Breast epithelium (tissue), 3 donors: ENCODE measurements around the gene MGAT5.

Source experiments
- CTCF ChIP-seq, 3 donors: fragments of 450-650 bp; IDR thresholded peaks; one replicate each; pipeline ENCODE4 v1.5.1; 2016 to 2017; ENCODE audit warnings: antibody characterized with exemption in 3 of 3, mild to moderate bottlenecking in 3 of 3, moderate library complexity in 3 of 3
- POLR2A ChIP-seq: fragments of 450-650 bp; IDR thresholded peaks from one replicate; pipeline ENCODE4 v1.6.1; 2016; ENCODE audit warnings: antibody characterized with exemption, mild to moderate bottlenecking, moderate library complexity
- POLR2AphosphoS5 ChIP-seq, 3 donors: sonication (generic); formaldehyde crosslinking; IDR thresholded peaks; one replicate each; pipeline ENCODE4 v1.6.1; 2017; ENCODE audit warnings: antibody characterized with exemption in 3 of 3

GRCh38 chr2:134410831-134411231 is 157.0 kb downstream of the MGAT5 start:
- no peak for TF ChIP-seq CTCF (IDR thresholded peaks at IDR 0.05)
- TF ChIP-seq POLR2AphosphoS5 (IDR thresholded peaks at IDR 0.05), result no peak
- no peak for TF ChIP-seq POLR2A
